ENCODE data around the gene KIF27.

DNA sequence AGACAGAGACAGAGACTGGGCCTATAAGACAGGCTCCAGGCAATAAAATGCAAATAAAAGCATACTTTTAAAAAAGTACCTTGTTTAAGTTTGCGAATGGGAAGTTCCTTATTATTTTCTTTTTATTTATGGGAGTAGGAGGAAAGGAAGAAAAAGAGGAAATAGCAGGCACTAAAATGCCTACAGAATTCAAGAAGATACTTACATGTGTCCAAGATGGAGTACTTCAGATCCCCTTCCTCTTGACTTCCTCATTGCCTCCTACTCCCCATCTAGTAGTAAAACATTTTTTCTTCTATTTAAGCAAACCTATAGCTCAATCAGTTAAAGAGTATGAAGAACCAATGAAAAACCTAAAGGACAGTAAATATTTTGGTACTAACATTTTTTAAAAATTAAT, 128.5 kb downstream of the KIF27 start:
- TF ChIP-seq, protein P1, sequence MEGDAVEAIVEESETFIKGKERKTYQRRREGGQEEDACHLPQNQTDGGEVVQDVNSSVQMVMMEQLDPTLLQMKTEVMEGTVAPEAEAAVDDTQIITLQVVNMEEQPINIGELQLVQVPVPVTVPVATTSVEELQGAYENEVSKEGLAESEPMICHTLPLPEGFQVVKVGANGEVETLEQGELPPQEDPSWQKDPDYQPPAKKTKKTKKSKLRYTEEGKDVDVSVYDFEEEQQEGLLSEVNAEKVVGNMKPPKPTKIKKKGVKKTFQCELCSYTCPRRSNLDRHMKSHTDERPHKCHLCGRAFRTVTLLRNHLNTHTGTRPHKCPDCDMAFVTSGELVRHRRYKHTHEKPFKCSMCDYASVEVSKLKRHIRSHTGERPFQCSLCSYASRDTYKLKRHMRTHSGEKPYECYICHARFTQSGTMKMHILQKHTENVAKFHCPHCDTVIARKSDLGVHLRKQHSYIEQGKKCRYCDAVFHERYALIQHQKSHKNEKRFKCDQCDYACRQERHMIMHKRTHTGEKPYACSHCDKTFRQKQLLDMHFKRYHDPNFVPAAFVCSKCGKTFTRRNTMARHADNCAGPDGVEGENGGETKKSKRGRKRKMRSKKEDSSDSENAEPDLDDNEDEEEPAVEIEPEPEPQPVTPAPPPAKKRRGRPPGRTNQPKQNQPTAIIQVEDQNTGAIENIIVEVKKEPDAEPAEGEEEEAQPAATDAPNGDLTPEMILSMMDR (IDR thresholded peaks at IDR 0.05; ENCODE audit: insufficient read depth, low read length, poor library complexity, severe bottlenecking) = no peak
- TF ChIP-seq EZH2phosphoT487 (conservative IDR thresholded peaks at IDR 0.05; ENCODE audit: low read length) = no peak
